ENCODE data around the gene SNCAIP.

Gene SNCAIP

DNA sequence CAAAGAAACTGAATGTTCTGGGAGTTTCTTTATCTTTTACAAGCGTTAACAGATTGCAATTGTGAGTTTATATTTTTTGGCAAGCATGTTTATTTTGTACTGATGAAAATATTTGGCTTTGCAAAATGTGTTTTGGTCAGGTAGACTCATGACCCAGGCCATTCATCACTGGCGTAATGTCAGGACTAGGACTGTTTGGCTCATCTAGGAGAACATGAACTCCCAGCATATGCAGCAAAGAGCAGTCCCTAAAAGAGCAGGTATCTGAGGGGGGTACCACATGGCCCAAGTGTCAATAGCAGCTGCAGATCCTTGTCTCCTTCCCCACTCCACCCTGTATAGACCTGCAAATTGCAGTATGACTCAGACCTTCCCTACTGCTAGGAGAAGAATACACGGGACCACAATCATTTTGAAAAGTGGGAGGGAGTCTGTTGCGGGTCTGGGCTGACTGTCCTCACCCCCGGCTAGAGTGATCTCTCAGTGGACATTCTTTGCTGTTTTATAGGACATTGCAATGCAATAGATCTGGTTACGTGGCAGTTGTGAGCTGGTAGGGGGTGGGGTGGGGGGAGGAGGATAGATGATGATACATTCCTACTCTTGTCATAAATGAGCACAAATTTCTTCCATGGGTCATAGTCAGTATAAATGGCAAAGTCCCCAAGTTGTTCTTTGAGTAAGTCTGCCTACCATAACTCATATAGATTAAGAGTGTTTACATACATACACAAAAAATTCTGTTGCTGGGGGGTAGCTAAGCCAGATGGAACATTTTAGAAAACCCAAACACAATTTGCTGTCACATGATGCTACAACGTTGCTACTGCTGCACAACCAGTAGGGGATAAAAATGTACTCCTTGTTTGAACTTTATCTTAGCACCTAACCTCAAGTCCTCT is 20.8 kb upstream of the SNCAIP start:
- no peak overlapping the region for H2BK120ac ChIP-seq (ENCODE audit: insufficient read depth, low read length, poor library complexity)
- no peak overlapping the region for H2AK5ac ChIP-seq (ENCODE audit: low read length)
- H2AFZ ChIP-seq (ENCODE audit: insufficient read depth, low read length, poor library complexity): no peak overlapping the region
- no peak overlapping the region for H3K23ac ChIP-seq (ENCODE audit: low read length)
- H3K4me1 ChIP-seq (ENCODE audit: control insufficient read depth in 1 of 2, insufficient read depth in 2 of 2, low read length in 2 of 2): peaks cover 7 to 11% of the 10 kb centered on the region in 2 experiments
- no peak overlapping the region for H3K4me3 ChIP-seq (ENCODE audit: low read depth, low read length)
- H4K8ac ChIP-seq (ENCODE audit: low read depth, low read length): no peak overlapping the region
- no CpG with 5 or more reads among the region's 7 CpGs for WGBS (ENCODE audit: extremely low coverage, insufficient coverage, insufficient read length)
- H3K4ac ChIP-seq (ENCODE audit: low read depth, low read length): no peak overlapping the region
- no peak overlapping the region for H4K12ac ChIP-seq (ENCODE audit: low read depth, low read length)
- H3K36me3 ChIP-seq (ENCODE audit: control insufficient read depth in 1 of 2, insufficient read depth in 2 of 2, low read length in 2 of 2): no peaks in the 10 kb centered on the region
- H3K27ac ChIP-seq (ENCODE audit: low read depth, low read length): no peak overlapping the region
- peaks cover 1% of the 10 kb centered on the region for H3K79me1 ChIP-seq (ENCODE audit: low read length)
- no peaks in the 10 kb centered on the region for H3K9me3 ChIP-seq (ENCODE audit: insufficient read depth, low read depth, low read length)
- no peak overlapping the region for H2BK12ac ChIP-seq (ENCODE audit: low read length)
- no peaks in the 10 kb centered on the region for H3K79me2 ChIP-seq (ENCODE audit: control insufficient read depth, insufficient read depth, low read length, poor library complexity)
- DNase-seq: no peak
- H3K4me2 ChIP-seq (ENCODE audit: low read length): no peak overlapping the region
- H2BK5ac ChIP-seq (ENCODE audit: low read depth, low read length, poor library complexity): no peak overlapping the region
- no peak overlapping the region for H3K18ac ChIP-seq (ENCODE audit: low read length)
- no peak overlapping the region for H3K9ac ChIP-seq (ENCODE audit: low read length)
- H3K14ac ChIP-seq (ENCODE audit: low read length): no peak overlapping the region
- no peaks in the 10 kb centered on the region for H3K27me3 ChIP-seq (ENCODE audit: insufficient read depth, low read length)
- no peak overlapping the region for H4K91ac ChIP-seq (ENCODE audit: low read depth, low read length)

DNA sequence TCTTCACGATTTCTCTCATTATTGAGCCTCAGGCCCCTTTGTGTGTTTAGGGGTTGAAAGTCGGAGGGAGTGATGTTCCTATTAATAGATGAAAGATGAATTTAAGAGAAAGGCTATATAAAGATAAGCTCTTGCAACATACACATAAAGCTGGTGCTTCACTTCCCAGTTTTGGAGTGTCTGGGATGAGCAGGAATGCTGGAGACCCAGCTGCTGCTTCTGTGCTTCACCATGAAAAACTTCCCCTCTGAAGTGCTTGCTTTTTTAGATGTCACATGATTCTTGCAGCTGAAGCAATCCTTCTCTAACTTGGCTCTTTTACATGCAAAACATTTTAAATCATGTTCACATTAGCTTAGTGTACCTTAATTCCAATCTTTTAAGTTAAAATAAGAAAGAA is 19.7 kb upstream of the SNCAIP start:
- H2BK120ac ChIP-seq (ENCODE audit: insufficient read depth, low read length, poor library complexity): no peak overlapping the region
- no peak overlapping the region for H2AFZ ChIP-seq (ENCODE audit: insufficient read depth, low read length, poor library complexity)
- no CpG with 5 or more reads among the region's 2 CpGs for WGBS (ENCODE audit: extremely low coverage, insufficient coverage, insufficient read length)
- no peak overlapping the region for H2AK5ac ChIP-seq (ENCODE audit: low read length)
- H3K9ac ChIP-seq (ENCODE audit: low read length): no peak overlapping the region
- H3K4ac ChIP-seq (ENCODE audit: low read depth, low read length): no peak overlapping the region
- no peaks in the 10 kb centered on the region for H3K36me3 ChIP-seq (ENCODE audit: control insufficient read depth in 1 of 2, insufficient read depth in 2 of 2, low read length in 2 of 2)
- no peak overlapping the region for H3K14ac ChIP-seq (ENCODE audit: low read length)
- peaks cover 4 to 5% of the 10 kb centered on the region in 2 experiments for H3K4me1 ChIP-seq (ENCODE audit: control insufficient read depth in 1 of 2, insufficient read depth in 2 of 2, low read length in 2 of 2)
- H3K27ac ChIP-seq (ENCODE audit: low read depth, low read length): no peak overlapping the region
- no peak overlapping the region for H4K8ac ChIP-seq (ENCODE audit: low read depth, low read length)
- no peak overlapping the region for H4K91ac ChIP-seq (ENCODE audit: low read depth, low read length)
- H2BK5ac ChIP-seq (ENCODE audit: low read depth, low read length, poor library complexity): no peak overlapping the region
- no peak overlapping the region for H4K12ac ChIP-seq (ENCODE audit: low read depth, low read length)
- H3K79me2 ChIP-seq (ENCODE audit: control insufficient read depth, insufficient read depth, low read length, poor library complexity): no peaks in the 10 kb centered on the region
- H2BK12ac ChIP-seq (ENCODE audit: low read length): no peak overlapping the region
- H3K23ac ChIP-seq (ENCODE audit: low read length): no peak overlapping the region
- no peak overlapping the region for H3K4me3 ChIP-seq (ENCODE audit: low read depth, low read length)
- no peak overlapping the region for H3K18ac ChIP-seq (ENCODE audit: low read length)
- DNase-seq: no peak
- no peaks in the 10 kb centered on the region for H3K79me1 ChIP-seq (ENCODE audit: low read length)
- H3K27me3 ChIP-seq (ENCODE audit: insufficient read depth, low read length): no peaks in the 10 kb centered on the region
- no peak overlapping the region for H3K4me2 ChIP-seq (ENCODE audit: low read length)
- no peaks in the 10 kb centered on the region for H3K9me3 ChIP-seq (ENCODE audit: insufficient read depth, low read depth, low read length)

DNA sequence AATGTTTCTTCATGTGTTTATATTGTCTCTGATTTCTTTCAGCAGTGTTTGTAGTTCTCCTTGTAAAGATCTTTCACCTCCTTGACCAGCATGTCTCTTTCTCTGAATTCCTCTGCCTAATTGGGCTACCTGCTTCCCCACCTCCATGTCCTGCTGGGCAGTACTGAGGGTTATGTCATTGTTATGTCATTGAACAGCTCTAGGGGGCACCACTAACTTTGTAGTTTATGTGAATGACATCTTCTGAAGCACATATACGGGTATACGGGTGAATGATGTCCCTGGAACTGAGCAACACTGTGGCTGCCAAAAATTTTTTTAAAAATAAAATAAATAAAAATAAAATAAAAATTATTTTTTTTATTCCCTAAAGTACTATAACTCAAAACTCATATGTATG is 16.9 kb upstream of the SNCAIP start:
- no CpG with 5 or more reads among the region's 2 CpGs for WGBS (ENCODE audit: extremely low coverage, insufficient coverage, insufficient read length)
- H3K4me2 ChIP-seq (ENCODE audit: low read length): no peak overlapping the region
- no peak overlapping the region for H4K91ac ChIP-seq (ENCODE audit: low read depth, low read length)
- H2AFZ ChIP-seq (ENCODE audit: insufficient read depth, low read length, poor library complexity): no peak overlapping the region
- no peaks in the 10 kb centered on the region for H3K79me1 ChIP-seq (ENCODE audit: low read length)
- H4K8ac ChIP-seq (ENCODE audit: low read depth, low read length): no peak overlapping the region
- H3K27ac ChIP-seq (ENCODE audit: low read depth, low read length): no peak overlapping the region
- H3K23ac ChIP-seq (ENCODE audit: low read length): no peak overlapping the region
- no peak overlapping the region for H4K12ac ChIP-seq (ENCODE audit: low read depth, low read length)
- no peaks in the 10 kb centered on the region for H3K79me2 ChIP-seq (ENCODE audit: control insufficient read depth, insufficient read depth, low read length, poor library complexity)
- no peaks in the 10 kb centered on the region for H3K36me3 ChIP-seq (ENCODE audit: control insufficient read depth in 1 of 2, insufficient read depth in 2 of 2, low read length in 2 of 2)
- no peak overlapping the region for H2BK120ac ChIP-seq (ENCODE audit: insufficient read depth, low read length, poor library complexity)
- peaks cover 4 to 5% of the 10 kb centered on the region in 2 experiments for H3K4me1 ChIP-seq (ENCODE audit: control insufficient read depth in 1 of 2, insufficient read depth in 2 of 2, low read length in 2 of 2)
- H2BK5ac ChIP-seq (ENCODE audit: low read depth, low read length, poor library complexity): no peak overlapping the region
- no peak overlapping the region for H3K18ac ChIP-seq (ENCODE audit: low read length)
- no peaks in the 10 kb centered on the region for H3K27me3 ChIP-seq (ENCODE audit: insufficient read depth, low read length)
- DNase-seq: peak; percentile 28 to 76
- no peak overlapping the region for H2AK5ac ChIP-seq (ENCODE audit: low read length)
- H3K9ac ChIP-seq (ENCODE audit: low read length): no peak overlapping the region
- no peak overlapping the region for H3K14ac ChIP-seq (ENCODE audit: low read length)
- no peaks in the 10 kb centered on the region for H3K9me3 ChIP-seq (ENCODE audit: insufficient read depth, low read depth, low read length)
- H2BK12ac ChIP-seq (ENCODE audit: low read length): no peak overlapping the region
- no peak overlapping the region for H3K4ac ChIP-seq (ENCODE audit: low read depth, low read length)
- no peak overlapping the region for H3K4me3 ChIP-seq (ENCODE audit: low read depth, low read length)

DNA sequence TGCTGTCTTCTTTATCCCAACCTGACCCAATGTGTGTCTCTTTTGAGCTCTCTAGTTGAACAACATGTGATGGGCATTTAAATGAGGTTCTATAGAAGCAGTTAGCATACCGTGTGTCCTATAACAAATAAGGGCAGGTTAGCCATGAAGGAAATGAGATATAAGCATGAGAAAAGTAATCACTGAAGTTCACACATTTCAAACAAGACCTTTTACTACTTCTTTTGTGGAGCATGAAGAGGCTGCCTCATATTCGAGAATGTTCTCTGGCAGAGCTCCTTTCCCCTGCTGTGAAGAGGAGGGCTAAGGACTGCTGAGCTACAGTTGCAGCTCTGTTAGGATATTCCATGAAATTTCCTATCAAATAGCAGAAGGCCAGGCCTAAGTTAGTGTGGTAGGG is 15.2 kb upstream of the SNCAIP start:
- no peak for DNase-seq
- no peak overlapping the region for H3K9ac ChIP-seq (ENCODE audit: low read length)
- H3K4me1 ChIP-seq (ENCODE audit: control insufficient read depth in 1 of 2, insufficient read depth in 2 of 2, low read length in 2 of 2): no peaks in the 10 kb centered on the region
- no peak overlapping the region for H4K12ac ChIP-seq (ENCODE audit: low read depth, low read length)
- no peak overlapping the region for H3K4me3 ChIP-seq (ENCODE audit: low read depth, low read length)
- no CpG with 5 or more reads among the region's 2 CpGs for WGBS (ENCODE audit: extremely low coverage, insufficient coverage, insufficient read length)
- H2BK5ac ChIP-seq (ENCODE audit: low read depth, low read length, poor library complexity): no peak overlapping the region
- no peaks in the 10 kb centered on the region for H3K36me3 ChIP-seq (ENCODE audit: control insufficient read depth in 1 of 2, insufficient read depth in 2 of 2, low read length in 2 of 2)
- H4K8ac ChIP-seq (ENCODE audit: low read depth, low read length): no peak overlapping the region
- no peaks in the 10 kb centered on the region for H3K79me1 ChIP-seq (ENCODE audit: low read length)
- no peak overlapping the region for H3K18ac ChIP-seq (ENCODE audit: low read length)
- no peaks in the 10 kb centered on the region for H3K27me3 ChIP-seq (ENCODE audit: insufficient read depth, low read length)
- no peak overlapping the region for H3K4me2 ChIP-seq (ENCODE audit: low read length)
- H3K14ac ChIP-seq (ENCODE audit: low read length): no peak overlapping the region
- H2AFZ ChIP-seq (ENCODE audit: insufficient read depth, low read length, poor library complexity): no peak overlapping the region
- no peak overlapping the region for H3K4ac ChIP-seq (ENCODE audit: low read depth, low read length)
- no peak overlapping the region for H4K91ac ChIP-seq (ENCODE audit: low read depth, low read length)
- H3K27ac ChIP-seq (ENCODE audit: low read depth, low read length): no peak overlapping the region
- no peak overlapping the region for H2BK120ac ChIP-seq (ENCODE audit: insufficient read depth, low read length, poor library complexity)
- no peaks in the 10 kb centered on the region for H3K79me2 ChIP-seq (ENCODE audit: control insufficient read depth, insufficient read depth, low read length, poor library complexity)
- no peak overlapping the region for H2AK5ac ChIP-seq (ENCODE audit: low read length)
- no peaks in the 10 kb centered on the region for H3K9me3 ChIP-seq (ENCODE audit: insufficient read depth, low read depth, low read length)
- H2BK12ac ChIP-seq (ENCODE audit: low read length): no peak overlapping the region
- no peak overlapping the region for H3K23ac ChIP-seq (ENCODE audit: low read length)
